Karpas-422 (cell line): ENCODE data around the gene GBGT1. TPM values are rescaled to one million over a fixed set of nuclear protein-coding genes. Genes with fewer than 3 reads are reported as not detected.

ENCODE experiments used
- DNase-seq: peaks from one replicate; pipeline ENCODE4 v3.0.0-alpha.2; 2015
- H2AFZ ChIP-seq: fragments of 200-600 bp; sonication (generic); 2 replicates; pipeline ENCODE4 v1.6.1; 2014; ENCODE audit warnings: antibody characterized with exemption, low read length, mixed read lengths
- H3K27ac ChIP-seq: fragments of 200-600 bp; sonication (generic); 2 replicates; pipeline ENCODE4 v1.5.1; 2014; ENCODE audit warnings: mild to moderate bottlenecking, low read length, moderate library complexity
- H3K27me3 ChIP-seq: fragments of 200-600 bp; sonication (generic); 2 replicates; pipeline ENCODE4 v1.6.1; 2014; ENCODE audit warnings: low read length, mixed read lengths
- H3K36me3 ChIP-seq: fragments of 200-600 bp; sonication (generic); 2 replicates; pipeline ENCODE4 v1.6.1; 2014; ENCODE audit warnings: low read length, mixed read lengths; ENCODE audit not compliant: insufficient read depth
- H3K4me1 ChIP-seq: fragments of 200-600 bp; sonication (generic); 2 replicates; pipeline ENCODE4 v1.6.1; 2014; ENCODE audit warnings: mild to moderate bottlenecking, low read length, mixed read lengths
- H3K4me2 ChIP-seq: fragments of 200-600 bp; sonication (generic); 2 replicates; pipeline ENCODE4 v1.6.1; 2014; ENCODE audit warnings: low read length, low read depth, mild to moderate bottlenecking; ENCODE audit not compliant: poor library complexity, severe bottlenecking
- H3K4me3 ChIP-seq: fragments of 200-600 bp; sonication (generic); 2 replicates; pipeline ENCODE4 v1.5.1; 2014; ENCODE audit warnings: mild to moderate bottlenecking, antibody characterized with exemption, low read length, mixed read lengths
- H3K79me2 ChIP-seq: fragments of 200-600 bp; sonication (generic); 2 replicates; pipeline ENCODE4 v1.6.1; 2014; ENCODE audit warnings: mild to moderate bottlenecking, low read length, mixed read lengths
- H3K9ac ChIP-seq: fragments of 200-600 bp; sonication (generic); 2 replicates; pipeline ENCODE4 v1.6.0; 2014; ENCODE audit warnings: low read length
- H3K9me2 ChIP-seq: fragments of 200-600 bp; sonication (generic), shearing (Covaris generic); replicated peaks from 2 replicates; pipeline ENCODE4 v1.6.0; 2014; ENCODE audit warnings: mild to moderate bottlenecking, low read length, moderate library complexity; ENCODE audit not compliant: insufficient read depth
- H3K9me3 ChIP-seq: fragments of 300-700, 200-600 bp; sonication (generic); 2 replicates; pipeline ENCODE4 v1.6.1; 2014; ENCODE audit warnings: low read length, mixed read lengths
- H4K20me1 ChIP-seq: fragments of 200-600 bp; sonication (generic); 2 replicates; pipeline ENCODE4 v1.6.1; 2014; ENCODE audit warnings: mild to moderate bottlenecking, antibody characterized with exemption, low read length, low read depth; ENCODE audit not compliant: insufficient read depth
- total RNA-seq: library from RNA; depleted of rRNA; stranded (reverse); fragments of >200 nt; shearing (Covaris generic); gene quantifications from 2 replicates; pipeline ENCODE4 v1.2.3, GENCODE V29; 2014; ENCODE audit warnings: low replicate concordance

Gene GBGT1
- total RNA-seq, 1 experiment from 2014 or later: 5.2 TPM

GRCh38 chr9:133131506-133131905 is 32.2 kb downstream of the GBGT1 start:
- peaks cover 51% of the 10 kb centered on the region for H3K4me1 ChIP-seq
- H2AFZ ChIP-seq: no peak overlapping the region
- H3K9ac ChIP-seq: peak overlapping the region; percentile 27; the same call in 1 of the 2 replicates
- no peak overlapping the region for H3K4me3 ChIP-seq
- no peaks in the 10 kb centered on the region for H3K9me2 ChIP-seq
- peaks cover 94% of the 10 kb centered on the region for H3K79me2 ChIP-seq
- no peaks in the 10 kb centered on the region for H3K27me3 ChIP-seq
- no peaks in the 10 kb centered on the region for H3K36me3 ChIP-seq
- no peak for DNase-seq
- H3K27ac ChIP-seq: 0 out of 2 replicates have a peak overlapping the region, but pooled peaks have one; percentile 35
- H3K4me2 ChIP-seq: peak overlapping the region; percentile 26
- H3K9me3 ChIP-seq: no peaks in the 10 kb centered on the region
- H4K20me1 ChIP-seq: peaks cover 71% of the 10 kb centered on the region

GRCh38 chr9:133130685-133131244 is 32.9 kb downstream of the GBGT1 start:
- H3K27me3 ChIP-seq: no peaks in the 10 kb centered on the region

GRCh38 chr9:133129001-133129795 is 34.5 kb downstream of the GBGT1 start:
- Histone ChIP-seq H3K4me1 (peaks cover 51% of the 10 kb centered on the region), H3K36me3 (no peaks in the 10 kb centered on the region), H2AFZ (no peak overlapping the region), H3K4me3 (no peak overlapping the region), H3K9me2 (no peaks in the 10 kb centered on the region), H3K4me2 (no peak overlapping the region), H3K9me3 (no peaks in the 10 kb centered on the region), H3K79me2 (peaks cover 93% of the 10 kb centered on the region), H3K27ac (no peak overlapping the region), H4K20me1 (peaks cover 66% of the 10 kb centered on the region), H3K9ac (no peak overlapping the region), H3K27me3 (no peaks in the 10 kb centered on the region)
- DNase-seq: no peak

More at GRCh38 chr9:133130685-133131244, 32.9 kb downstream of the GBGT1 start:
- Histone ChIP-seq H3K9me3 (no peaks in the 10 kb centered on the region), H4K20me1 (peaks cover 73% of the 10 kb centered on the region), H3K79me2 (peaks cover 96% of the 10 kb centered on the region), H3K4me1 (peaks cover 56% of the 10 kb centered on the region), H3K27ac (peak overlapping the region; percentile 50; the same call in 1 of the 2 replicates), H2AFZ (no peak overlapping the region), H3K36me3 (no peaks in the 10 kb centered on the region), H3K4me3 (no peak overlapping the region), H3K4me2 (no peak overlapping the region), H3K9me2 (no peaks in the 10 kb centered on the region), H3K9ac (peak overlapping the region; percentile 36; the same call in 1 of the 2 replicates)
- peak; percentile 72 for DNase-seq

GRCh38 chr9:133128152-133128551 is 35.6 kb downstream of the GBGT1 start:
- Histone ChIP-seq H3K9me3 (no peaks in the 10 kb centered on the region), H2AFZ (no peak overlapping the region), H3K9me2 (no peaks in the 10 kb centered on the region), H3K27ac (no peak overlapping the region), H3K79me2 (peaks cover 85% of the 10 kb centered on the region), H3K4me2 (no peak overlapping the region), H3K36me3 (no peaks in the 10 kb centered on the region), H3K9ac (no peak overlapping the region), H3K4me1 (peaks cover 52% of the 10 kb centered on the region), H3K27me3 (no peaks in the 10 kb centered on the region), H3K4me3 (no peak overlapping the region), H4K20me1 (peaks cover 62% of the 10 kb centered on the region; the same call in 1 of the 2 replicates)
- no peak for DNase-seq

- H3K4me3 ChIP-seq: no peak overlapping the region
- no peak for DNase-seq
- H3K4me1 ChIP-seq: peaks cover 53% of the 10 kb centered on the region
These were observed 36.3 kb downstream of the GBGT1 start for GRCh38 chr9:133127340-133127981.

GRCh38 chr9:133126697-133127339 is 36.9 kb downstream of the GBGT1 start:
- Histone ChIP-seq H3K4me1 (peaks cover 53% of the 10 kb centered on the region), H2AFZ (no peak overlapping the region), H3K9me3 (no peaks in the 10 kb centered on the region), H3K27ac (no peak overlapping the region), H3K79me2 (peaks cover 73% of the 10 kb centered on the region), H3K4me3 (no peak overlapping the region), H3K36me3 (no peaks in the 10 kb centered on the region), H4K20me1 (peaks cover 59% of the 10 kb centered on the region; the same call in 1 of the 2 replicates), H3K9me2 (no peaks in the 10 kb centered on the region), H3K27me3 (no peaks in the 10 kb centered on the region), H3K4me2 (no peak overlapping the region), H3K9ac (no peak overlapping the region)
- DNase-seq: no peak

More at GRCh38 chr9:133127340-133127981, 36.3 kb downstream of the GBGT1 start:
- Histone ChIP-seq H2AFZ (no peak overlapping the region), H3K79me2 (peaks cover 80% of the 10 kb centered on the region), H3K9me3 (no peaks in the 10 kb centered on the region), H3K9me2 (no peaks in the 10 kb centered on the region), H4K20me1 (peaks cover 58% of the 10 kb centered on the region; the same call in 1 of the 2 replicates), H3K27ac (no peak overlapping the region), H3K27me3 (no peaks in the 10 kb centered on the region), H3K4me2 (no peak overlapping the region), H3K9ac (no peak overlapping the region), H3K36me3 (no peaks in the 10 kb centered on the region)

- peaks cover 67% of the 10 kb centered on the region for H3K79me2 ChIP-seq
- no peaks in the 10 kb centered on the region for H3K9me3 ChIP-seq
- H3K9ac ChIP-seq: no peak overlapping the region
- H2AFZ ChIP-seq: no peak overlapping the region
- no peak for DNase-seq
- H3K36me3 ChIP-seq: no peaks in the 10 kb centered on the region
- no peak overlapping the region for H3K4me3 ChIP-seq
- H3K27me3 ChIP-seq: no peaks in the 10 kb centered on the region
- peaks cover 57% of the 10 kb centered on the region; the same call in 1 of the 2 replicates for H4K20me1 ChIP-seq
- H3K27ac ChIP-seq: no peak overlapping the region
- H3K9me2 ChIP-seq: no peaks in the 10 kb centered on the region
- H3K4me1 ChIP-seq: peaks cover 52% of the 10 kb centered on the region
- H3K4me2 ChIP-seq: no peak overlapping the region
These were observed 37.6 kb downstream of the GBGT1 start for GRCh38 chr9:133125941-133126696.
